Measurements from ENCODE around the gene TCEA2. TPM values are rescaled to one million over a fixed set of nuclear protein-coding genes. Genes with fewer than 3 reads are reported as not detected.

TCEA2 gene
- total RNA-seq, 2 experiments from 2014 or later, result 36.4 to 71.2 TPM

GRCh38 chr20:64112691-64113443, 49.9 kb downstream of the TCEA2 start:
- POLR2A ChIA-PET, result no interaction called here
- TF ChIP-seq CTCF (conservative IDR thresholded peaks at IDR 0.05; ENCODE audit: low read length), result no peak
- TF ChIP-seq EZH2phosphoT487 (IDR thresholded peaks at IDR 0.05; ENCODE audit: borderline replicate concordance, low read depth, low read length), result no peak
- Histone ChIP-seq H4K20me1 (ENCODE audit: insufficient read depth, low read length) (no peaks in the 10 kb centered on the region), H2AFZ (ENCODE audit: low read length) (no peak overlapping the region), H3K4me1 (ENCODE audit: insufficient read depth, low read length, poor library complexity, severe bottlenecking) (peaks cover 4% of the 10 kb centered on the region), H3K4me3 (ENCODE audit: low read depth, low read length, poor library complexity, severe bottlenecking) (no peak overlapping the region), H3K9me2 (ENCODE audit: insufficient read depth, low read length) (no peaks in the 10 kb centered on the region), H3K27ac (ENCODE audit: low read depth, low read length, poor library complexity, severe bottlenecking) (no peak overlapping the region), H3K79me2 (ENCODE audit: insufficient read depth, low read depth, low read length) (no peaks in the 10 kb centered on the region), H3K36me3 (ENCODE audit: insufficient read depth, low read length) (no peaks in the 10 kb centered on the region), H3K4me2 (ENCODE audit: low read length) (no peak overlapping the region), H3K9me3 (ENCODE audit: low read length) (no peaks in the 10 kb centered on the region)
- CTCF ChIA-PET (ENCODE audit: unreplicated experiment), result interaction anchor here (0.7 kb wide), 1 partner anchor 21 kb away, joined by 3 read pairs; no protein-coding TSS in a partner anchor
- no TSS peak for BruUV-seq (replicated peaks)
- DNase-seq (ENCODE audit: low spot score), result no peak
- intact Hi-C loops (cut with micrococcal nuclease; ENCODE audit: unreplicated experiment), result no loop called here

DNA sequence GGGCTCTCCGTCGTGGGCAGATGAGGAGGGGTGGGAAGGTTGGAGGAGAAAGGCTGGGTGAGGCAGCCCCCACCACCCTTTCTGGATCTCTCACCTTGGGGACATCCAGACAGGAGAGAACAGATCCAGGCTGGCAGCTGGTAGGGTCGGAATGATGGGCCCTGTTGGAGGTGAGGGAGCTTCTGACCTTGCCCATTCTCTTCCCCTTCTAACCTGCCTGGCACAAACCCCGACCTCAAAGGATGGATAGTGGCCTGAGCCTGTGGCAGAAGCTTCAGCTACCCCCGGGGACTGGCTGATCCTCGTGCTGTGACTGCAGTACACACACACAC, 50.4 kb downstream of the TCEA2 start:
- ChIA-PET CTCF (ENCODE audit: unreplicated experiment) (interaction anchor here (0.7 kb wide), 1 partner anchor 22 kb away, joined by 3 read pairs; no protein-coding TSS in a partner anchor), POLR2A (no interaction called here)
- no peaks in the 10 kb centered on the region for H4K20me1 ChIP-seq (ENCODE audit: insufficient read depth, low read length)

More for the DNA sequence above, 50.4 kb downstream of the TCEA2 start:
- Histone ChIP-seq H3K9me2 (ENCODE audit: insufficient read depth, low read length) (no peaks in the 10 kb centered on the region), H3K79me2 (ENCODE audit: insufficient read depth, low read depth, low read length) (no peaks in the 10 kb centered on the region), H3K4me1 (ENCODE audit: insufficient read depth, low read length, poor library complexity, severe bottlenecking) (no peaks in the 10 kb centered on the region), H3K36me3 (ENCODE audit: insufficient read depth, low read length) (no peaks in the 10 kb centered on the region), H2AFZ (ENCODE audit: low read length) (no peak overlapping the region), H3K9me3 (ENCODE audit: low read length) (no peaks in the 10 kb centered on the region), H3K4me3 (ENCODE audit: low read depth, low read length, poor library complexity, severe bottlenecking) (no peak overlapping the region), H3K27ac (ENCODE audit: low read depth, low read length, poor library complexity, severe bottlenecking) (no peak overlapping the region), H3K4me2 (ENCODE audit: low read length) (no peak overlapping the region)
- DNase-seq (ENCODE audit: low spot score), result no peak
- intact Hi-C loops (cut with micrococcal nuclease; ENCODE audit: unreplicated experiment), result no loop called here
- no peak for TF ChIP-seq CTCF (conservative IDR thresholded peaks at IDR 0.05; ENCODE audit: low read length)
- no peak for TF ChIP-seq EZH2phosphoT487 (IDR thresholded peaks at IDR 0.05; ENCODE audit: borderline replicate concordance, low read depth, low read length)
- BruUV-seq (replicated peaks), result no TSS peak
